Anterior cingulate cortex (tissue), 58 donors: ENCODE data around the gene MMP13.

Source experiments
- DNase-seq, 58 donors: peaks; one replicate each; lab custom pipeline; 2025; lab: John Stamatoyannopoulos, UW

The MMP13 gene

DNA sequence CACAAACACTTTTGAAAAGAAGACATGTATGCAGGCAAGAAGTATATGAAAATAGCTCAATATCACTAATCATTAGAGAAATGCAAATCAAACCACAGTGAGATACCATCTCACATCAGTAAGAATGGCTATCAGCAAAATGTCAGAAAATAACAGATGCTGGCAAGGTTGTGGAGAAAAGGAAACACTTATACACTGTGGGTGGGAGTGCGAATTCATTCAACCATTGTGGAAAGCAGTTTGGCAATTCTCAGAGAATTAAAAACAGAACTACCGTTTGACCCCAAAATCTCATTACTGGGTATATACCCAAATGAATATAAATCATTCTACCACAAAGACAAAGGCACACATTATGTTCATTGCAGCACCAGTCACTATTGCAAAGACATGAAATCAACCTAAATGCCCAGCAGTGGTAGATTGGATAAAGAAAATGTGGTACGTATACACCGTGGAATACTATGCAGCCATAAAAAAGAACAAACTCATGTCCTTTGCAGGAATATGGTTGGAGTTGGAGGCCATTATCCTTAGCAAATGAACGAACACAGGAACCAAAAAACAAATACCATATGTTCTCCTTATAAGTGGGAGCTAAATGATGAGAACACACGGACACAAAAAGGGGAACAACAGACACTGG is 18.5 kb downstream of the MMP13 start:
- no peak for DNase-seq

DNA sequence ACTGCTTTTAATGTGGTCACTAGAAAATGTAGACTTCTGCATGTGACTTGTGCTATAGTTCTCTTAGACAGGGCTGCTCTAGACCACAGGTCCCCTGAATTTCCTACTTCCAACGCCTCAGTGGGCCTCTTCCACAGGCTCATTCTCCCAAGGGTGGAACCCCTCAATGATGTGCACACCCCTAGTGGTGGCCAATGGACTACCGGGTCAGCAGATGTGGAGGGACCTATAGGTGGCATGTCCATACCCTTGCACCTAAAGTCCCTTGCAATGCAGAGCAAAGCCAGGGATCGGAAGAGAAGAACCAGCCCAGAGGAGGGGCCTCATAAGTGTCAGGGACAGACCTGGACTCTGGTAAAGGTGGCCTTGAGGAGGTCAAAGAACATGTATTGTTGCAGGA is 20.0 kb downstream of the MMP13 start:
- no peak for DNase-seq

DNA sequence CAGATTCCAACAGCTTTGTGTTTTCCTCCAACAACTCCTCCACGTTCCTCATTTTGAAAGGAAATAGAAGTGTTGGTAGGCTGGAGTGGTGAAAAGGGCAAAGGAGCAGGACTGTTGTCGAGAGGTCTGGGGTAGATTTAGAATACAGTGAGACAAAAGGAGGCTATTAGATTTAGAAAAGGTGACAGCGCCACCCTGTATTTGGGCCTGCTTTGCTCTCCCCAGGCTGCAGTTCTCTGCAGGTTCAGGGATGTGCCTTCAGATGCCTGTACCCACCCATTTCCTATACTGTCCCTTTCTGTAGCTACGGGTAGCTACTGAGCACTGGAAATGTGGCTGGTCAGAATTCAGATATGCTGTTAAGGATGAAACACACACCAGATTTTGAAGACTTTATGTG is 20.8 kb downstream of the MMP13 start:
- DNase-seq, result no peak

DNA sequence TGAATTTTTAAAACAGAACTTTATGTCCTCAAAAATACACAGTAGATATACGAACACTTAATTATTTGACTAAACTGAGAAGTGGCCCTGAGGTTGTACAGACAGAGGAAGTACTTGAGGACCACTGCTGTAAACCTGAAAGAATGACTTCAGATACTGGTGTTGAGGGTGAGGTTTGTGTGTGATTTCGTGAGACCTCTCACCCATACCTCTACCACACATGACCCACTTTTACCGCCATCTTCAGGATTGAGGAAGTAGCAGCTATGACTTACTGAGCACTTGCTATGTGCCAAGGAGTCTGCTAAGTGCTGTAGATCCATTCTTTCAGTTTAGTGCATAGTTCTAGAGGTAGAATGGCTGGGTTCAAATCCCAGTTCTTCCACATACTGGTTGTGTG is 21.9 kb downstream of the MMP13 start:
- DNase-seq, result no peak

DNA sequence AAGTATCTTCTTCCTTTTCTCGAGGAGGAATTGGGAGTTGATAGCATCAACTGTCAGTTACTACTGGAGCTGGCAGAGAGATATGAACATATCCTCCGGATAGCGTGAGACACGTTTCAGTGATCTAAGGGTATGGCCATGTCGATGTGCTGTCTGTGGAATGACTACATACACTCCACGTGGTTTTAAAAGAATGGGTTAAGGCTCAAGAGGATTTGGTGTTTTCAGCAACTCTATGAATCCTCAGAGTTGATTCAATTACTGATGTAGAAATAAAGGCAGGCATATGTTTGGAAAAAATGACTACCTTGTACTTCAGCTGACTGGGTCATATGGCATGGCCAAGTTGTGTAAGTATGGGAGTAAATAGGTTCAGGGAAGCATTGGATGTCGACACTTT is 22.9 kb downstream of the MMP13 start:
- no peak for DNase-seq

DNA sequence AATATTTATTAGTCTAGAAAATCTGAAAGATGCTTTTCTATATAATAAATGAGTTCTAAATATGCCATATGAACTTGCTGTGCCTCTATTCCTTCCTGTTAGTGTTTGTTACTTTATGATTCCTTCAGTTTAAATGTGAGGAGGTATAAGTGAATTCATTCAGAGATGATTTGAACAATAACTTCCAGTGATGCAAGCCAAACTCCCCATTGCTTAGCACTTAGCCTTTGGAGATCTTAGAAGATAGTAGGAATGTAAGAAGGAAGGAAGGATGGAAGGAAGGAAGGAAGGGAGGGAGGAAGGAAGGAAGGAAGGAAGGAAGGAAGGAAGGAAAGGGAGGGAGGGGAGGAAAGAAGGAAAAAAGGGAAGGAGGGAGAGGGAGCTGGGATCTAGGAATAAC is 25.1 kb downstream of the MMP13 start:
- no peak for DNase-seq

DNA sequence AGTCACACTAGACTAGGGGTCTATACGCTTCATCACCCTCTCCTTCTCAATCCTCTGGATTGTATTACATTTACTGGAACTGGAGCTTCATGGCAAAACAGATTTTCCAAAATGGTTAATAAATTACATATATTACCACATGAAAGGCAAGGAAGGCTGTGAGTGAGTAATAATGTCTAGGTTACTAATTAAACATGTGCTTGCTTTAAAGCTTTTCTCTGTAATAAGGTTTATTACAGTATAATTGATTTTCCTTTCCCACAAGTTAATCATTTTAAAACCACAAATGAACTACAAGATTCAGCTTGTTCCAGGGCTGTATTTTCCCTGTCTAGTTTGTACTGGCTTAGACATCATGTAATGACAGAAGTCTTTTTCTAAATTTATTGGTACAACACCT is 25.6 kb downstream of the MMP13 start:
- DNase-seq, result no peak

DNA sequence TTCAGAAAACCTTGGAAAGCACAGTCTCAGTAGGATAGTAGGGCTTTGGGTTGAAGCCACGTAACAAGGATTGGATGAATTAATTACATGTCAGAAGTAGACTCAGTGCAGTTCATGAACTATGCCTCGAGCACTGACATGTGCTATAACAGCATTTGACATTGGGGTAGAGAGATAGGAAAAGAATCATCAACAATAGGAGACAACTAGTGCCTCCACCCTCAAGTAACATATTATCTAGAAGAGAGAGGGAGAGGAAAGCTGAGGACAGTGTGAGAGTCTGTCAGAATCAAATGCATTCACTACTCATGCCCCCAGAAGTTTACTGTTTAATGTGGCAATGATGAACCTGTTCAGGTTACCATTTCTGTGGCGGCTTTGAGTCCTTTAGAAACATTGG is 26.4 kb downstream of the MMP13 start:
- DNase-seq, result no peak

DNA sequence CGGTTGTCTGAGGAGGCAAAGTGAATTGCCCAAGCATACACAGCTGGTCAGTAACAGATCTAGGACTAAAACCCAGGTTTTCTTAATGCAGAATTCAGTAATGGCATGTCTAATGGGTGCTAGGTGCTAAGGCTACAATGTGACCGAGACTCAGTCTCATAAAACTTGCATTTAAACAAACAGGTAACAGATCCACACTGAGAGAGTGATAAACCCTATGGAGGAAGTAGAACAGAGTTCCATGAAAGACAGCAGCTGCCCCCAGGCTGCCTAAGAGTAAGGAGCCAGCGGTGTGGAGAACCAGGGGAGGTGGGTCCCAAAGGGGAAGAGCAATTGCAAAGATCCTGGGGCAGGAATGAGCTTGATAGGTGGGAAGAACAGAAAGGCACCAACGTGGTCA is 27.3 kb downstream of the MMP13 start:
- no peak for DNase-seq

DNA sequence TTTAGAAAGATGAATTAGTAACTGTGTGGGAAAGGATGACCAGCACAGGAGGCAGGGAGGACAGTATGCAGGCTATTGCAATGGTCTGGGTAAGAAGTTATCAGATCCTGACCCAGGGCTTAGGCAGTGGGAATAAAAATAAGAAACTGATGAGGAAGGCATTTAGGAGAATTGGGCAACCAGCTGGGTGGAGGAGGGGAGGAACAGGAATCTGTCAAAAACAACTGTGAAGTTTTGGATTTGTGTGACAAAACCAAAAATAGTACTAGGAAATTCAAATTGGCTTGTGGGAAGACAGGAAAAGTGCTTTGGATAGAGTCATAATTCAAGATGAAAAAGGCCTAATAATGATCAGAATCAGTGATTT is 27.9 kb downstream of the MMP13 start:
- DNase-seq, result no peak

DNA sequence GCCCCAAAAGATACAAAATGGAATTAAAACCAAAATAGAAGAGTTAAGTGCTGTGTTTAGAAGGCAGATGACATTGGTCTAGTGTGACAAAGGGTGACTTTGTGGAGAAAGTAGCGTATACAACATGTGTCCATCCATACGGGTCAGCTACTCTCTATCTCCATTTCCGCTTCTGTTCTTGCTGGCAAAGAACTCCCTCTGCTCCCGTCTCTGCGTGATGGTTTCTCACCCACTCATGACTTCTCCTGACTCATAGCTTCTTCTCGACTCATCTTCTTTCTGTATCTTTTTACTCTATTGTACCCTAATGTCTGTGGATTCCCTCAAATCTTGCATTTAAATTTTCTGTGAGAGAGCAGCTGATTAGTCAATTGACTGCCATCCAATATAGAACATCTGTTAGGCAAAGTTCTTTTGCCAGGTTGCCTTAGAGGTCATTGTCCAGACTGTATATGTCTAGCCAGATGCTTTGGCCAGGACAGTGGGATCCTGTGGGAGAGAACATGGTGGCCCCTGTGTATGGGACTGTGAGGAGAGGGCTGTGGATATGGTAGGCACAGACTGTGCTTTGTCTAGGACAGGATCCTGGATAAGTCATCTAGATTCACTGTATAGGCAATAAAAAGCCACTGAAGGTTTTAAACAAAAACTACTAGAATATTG is 28.4 kb downstream of the MMP13 start:
- DNase-seq, result no peak

DNA sequence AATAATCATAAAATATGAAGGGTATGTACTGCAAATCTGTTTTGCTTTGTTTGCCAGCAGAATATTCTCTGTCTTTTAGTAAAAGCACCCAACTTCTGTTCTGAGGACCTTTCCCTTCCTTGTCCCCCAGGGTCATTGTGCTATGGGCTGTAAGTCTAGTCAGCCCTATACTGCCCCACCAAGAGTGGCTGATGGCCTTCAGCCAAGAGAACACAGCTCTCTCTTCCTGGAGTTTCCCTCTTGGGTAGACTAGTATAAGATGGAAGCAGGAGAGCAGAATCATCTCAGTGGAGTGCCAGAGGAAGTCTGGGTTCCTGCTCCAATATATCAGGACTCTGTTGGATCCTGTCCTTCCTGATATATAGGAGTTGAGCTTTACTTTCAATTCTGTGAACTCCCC is 29.0 kb downstream of the MMP13 start:
- DNase-seq, result no peak

DNA sequence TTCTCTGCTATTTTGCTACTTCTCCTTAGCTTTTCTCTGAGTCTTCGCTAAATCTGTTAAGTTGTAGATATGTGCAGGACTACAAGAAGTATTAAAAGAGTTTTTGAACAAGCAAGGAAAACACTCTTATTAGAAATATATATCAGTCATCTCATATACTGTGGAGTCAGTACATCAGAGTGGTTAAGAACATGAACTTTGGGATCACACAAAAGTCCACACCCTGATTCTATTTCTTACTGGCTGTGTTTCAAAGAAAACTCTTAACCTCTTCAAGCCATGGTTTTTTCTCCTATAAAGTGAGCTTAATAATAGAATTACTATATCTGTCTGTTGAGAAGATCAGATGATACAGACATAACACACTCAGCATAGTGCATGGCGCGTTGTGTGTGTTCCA is 29.5 kb downstream of the MMP13 start:
- DNase-seq, result no peak

DNA sequence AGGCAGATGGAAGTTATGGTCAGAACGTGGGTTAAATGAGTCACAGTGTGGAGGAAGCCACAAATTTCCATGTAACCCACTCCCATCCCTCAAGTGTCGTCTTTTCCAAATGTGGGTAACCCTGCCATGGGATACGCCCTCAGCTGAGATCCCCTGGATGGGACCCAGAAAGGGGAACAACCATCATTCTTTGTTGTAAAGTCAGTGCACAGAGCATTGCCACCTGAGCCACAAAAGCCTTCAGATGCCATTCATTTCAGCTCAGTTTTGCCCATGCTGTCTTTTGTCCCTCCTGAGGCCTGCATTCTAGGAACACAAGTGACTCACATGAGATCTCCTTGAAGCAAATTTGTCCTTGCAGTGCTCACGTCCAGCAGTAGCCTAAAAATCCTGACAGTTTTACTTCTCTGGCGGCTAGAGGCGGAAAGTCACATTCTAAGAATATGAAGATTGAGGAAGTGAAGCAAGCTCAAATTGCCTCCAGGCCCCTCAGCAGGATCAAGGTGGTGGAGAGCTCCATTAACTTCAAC is 30.6 kb downstream of the MMP13 start:
- no peak for DNase-seq

DNA sequence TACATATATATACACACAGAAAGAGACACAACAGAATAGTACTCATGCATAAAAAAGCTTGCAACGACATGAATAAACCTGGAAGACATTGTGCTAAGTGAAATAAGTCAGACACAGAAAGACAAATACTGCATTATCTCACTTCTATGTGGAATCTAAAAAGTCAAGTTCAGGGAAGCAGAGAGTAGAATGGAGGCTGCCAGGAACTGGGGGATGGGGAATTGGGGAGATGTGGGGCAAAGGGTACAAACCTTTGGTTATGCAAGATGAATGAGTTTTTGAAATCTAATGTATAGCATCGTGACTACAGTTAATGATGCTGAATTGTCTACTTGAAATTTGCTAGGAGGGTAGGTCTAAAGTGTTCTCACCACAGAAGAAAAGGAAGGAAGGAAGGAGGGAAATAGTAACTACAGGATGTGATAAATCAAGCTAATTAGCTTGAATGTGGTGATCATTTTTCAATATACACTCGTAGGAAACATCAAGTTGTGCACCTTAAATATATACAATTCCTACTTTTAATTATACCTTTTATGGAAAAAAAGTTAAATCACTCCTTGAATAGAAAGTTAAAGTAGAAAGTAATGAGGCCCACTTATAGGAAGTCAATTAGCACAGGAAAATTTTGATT is 33.8 kb downstream of the MMP13 start:
- DNase-seq, result no peak

DNA sequence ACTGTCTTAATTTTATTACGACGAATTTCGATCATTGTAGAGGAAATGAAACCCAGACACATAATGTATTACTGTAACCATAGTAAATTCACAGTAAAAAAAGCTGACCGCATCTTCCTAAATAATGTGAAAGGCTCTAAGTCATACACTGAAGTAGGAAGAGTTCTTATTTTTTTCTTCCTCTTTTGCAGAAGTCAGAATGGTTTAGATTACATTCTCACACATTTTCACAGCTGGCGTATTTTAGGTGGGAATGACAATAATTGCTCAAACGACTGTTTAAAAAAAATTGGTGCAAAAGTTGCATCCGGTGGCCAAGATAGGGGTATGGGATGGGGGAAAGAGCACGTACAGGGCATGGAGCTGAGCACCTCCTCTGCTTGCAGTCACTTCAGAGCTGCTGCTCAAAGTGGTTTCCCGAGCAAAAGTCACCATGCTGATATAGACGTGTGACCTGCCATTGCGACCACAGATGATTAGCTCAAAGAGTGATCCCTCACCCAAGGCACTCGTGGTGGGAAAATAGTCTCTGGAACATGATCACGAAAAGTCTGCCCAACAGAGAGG is 35.3 kb downstream of the MMP13 start:
- no peak for DNase-seq

DNA sequence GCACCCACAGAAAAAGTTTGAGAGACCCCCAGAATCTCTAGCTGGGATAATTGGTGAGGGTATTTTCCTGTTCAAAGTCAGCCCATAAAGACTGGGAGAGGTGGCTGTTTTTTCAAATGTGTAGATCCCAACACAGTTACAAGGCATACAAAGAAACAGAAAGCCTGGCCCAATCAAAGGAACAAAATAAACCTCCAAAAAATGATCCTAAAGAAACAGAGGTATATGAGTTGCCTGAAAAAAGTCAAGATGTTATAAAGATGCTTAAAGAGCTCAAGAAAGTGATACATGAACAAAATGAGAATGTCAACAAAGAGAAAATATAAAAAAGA is 40.5 kb downstream of the MMP13 start:
- no peak for DNase-seq

DNA sequence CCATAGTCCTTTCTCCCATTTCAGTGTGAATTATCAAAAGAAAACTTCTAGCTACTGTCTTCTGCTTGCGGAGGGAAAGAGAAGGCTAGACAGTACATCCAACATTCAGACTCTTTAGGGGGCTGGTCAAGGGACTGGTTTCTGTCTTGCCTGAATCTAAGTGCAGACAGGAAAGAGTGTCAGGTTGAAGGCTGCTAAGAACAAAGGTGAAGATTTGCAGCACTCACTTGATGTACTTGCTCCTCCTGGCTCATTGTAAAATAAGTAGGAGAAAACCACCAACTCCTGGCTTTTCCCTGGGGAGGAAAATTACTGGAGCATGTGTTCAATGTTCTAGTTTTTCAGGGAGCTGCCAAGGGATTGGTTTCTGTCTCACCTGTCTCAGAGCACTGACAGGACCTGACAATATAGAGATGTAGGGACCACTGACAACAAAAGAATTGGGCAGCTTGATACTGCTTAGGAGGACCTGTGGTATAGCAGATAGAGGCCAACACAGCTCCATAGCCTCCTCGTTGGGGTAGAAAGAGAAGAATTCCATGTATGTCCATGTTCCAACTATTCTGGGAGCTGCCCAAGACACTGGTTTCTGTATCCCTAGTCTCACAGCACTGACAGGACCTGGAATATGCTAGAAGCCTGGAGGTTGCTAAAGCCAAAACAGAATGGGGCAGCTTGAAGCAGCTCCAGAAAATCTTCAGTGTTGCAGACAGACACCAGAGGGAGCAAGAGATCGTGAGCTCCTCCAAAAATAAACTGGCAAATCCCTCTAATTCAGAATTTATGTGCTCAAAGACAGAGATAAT is 41.1 kb downstream of the MMP13 start:
- peak in 6 of 58 donors; percentile 2 to 45 (median 8) for DNase-seq

DNA sequence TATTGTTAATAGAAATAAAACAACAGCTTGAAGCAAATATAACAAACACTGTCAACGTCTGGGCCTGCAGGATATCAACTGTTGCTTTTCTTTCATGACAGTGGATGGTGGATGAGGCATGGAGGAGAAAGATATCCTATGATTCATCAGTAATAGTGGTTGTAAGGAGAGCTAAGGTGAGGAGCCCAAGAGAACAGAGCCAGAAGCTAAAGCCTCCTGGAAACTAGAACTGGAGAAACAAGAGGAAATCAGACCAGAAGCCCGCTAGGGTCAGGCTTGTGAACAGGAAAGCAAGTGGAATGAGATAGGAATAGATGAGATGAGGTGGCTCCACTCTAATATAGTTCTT is 43.1 kb downstream of the MMP13 start:
- no peak for DNase-seq

DNA sequence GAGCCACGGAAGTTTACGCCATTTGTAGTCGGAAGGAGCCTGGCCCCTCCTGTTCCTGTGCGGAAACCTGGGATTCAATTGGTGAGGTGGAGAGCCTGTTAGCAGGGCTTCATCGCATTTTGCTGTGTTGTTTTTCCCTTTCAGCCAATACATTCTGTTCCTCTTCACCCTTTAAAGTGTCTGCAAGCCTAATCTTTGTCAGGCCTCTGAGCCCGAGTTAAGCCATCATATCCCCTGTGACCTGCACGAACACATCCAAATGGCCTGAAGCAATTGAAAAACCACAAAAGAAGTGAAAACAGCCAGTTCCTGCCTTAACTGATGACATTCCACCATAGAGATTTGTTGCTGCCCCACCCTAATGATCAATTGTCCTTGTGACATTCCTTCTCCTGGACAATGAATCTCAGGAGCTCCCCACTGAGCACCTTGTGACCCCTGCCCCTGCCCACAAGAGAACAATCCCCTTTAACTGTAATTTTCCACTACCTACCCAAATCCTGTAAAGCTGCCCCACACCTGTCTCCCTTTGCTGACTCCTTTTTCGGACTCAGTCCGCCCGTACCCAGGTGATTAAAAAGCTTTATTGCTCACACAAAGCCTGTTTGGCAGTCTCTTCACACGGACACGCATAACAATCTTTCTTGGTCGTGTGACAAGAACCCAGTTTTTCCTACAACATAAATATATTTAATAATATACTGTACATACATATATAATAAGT is 43.6 kb downstream of the MMP13 start:
- DNase-seq, result no peak
